Raji (cell line): ENCODE measurements around the gene KCNS1.

Source experiments
- POLR2A ChIP-seq: IDR thresholded peaks from 2 replicates; pipeline ENCODE4 v1.6.1; 2011; ENCODE audit warnings: low read depth, low read length, control low read depth; ENCODE audit not compliant: insufficient read depth

The KCNS1 gene, protein sequence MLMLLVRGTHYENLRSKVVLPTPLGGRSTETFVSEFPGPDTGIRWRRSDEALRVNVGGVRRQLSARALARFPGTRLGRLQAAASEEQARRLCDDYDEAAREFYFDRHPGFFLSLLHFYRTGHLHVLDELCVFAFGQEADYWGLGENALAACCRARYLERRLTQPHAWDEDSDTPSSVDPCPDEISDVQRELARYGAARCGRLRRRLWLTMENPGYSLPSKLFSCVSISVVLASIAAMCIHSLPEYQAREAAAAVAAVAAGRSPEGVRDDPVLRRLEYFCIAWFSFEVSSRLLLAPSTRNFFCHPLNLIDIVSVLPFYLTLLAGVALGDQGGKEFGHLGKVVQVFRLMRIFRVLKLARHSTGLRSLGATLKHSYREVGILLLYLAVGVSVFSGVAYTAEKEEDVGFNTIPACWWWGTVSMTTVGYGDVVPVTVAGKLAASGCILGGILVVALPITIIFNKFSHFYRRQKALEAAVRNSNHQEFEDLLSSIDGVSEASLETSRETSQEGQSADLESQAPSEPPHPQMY

DNA sequence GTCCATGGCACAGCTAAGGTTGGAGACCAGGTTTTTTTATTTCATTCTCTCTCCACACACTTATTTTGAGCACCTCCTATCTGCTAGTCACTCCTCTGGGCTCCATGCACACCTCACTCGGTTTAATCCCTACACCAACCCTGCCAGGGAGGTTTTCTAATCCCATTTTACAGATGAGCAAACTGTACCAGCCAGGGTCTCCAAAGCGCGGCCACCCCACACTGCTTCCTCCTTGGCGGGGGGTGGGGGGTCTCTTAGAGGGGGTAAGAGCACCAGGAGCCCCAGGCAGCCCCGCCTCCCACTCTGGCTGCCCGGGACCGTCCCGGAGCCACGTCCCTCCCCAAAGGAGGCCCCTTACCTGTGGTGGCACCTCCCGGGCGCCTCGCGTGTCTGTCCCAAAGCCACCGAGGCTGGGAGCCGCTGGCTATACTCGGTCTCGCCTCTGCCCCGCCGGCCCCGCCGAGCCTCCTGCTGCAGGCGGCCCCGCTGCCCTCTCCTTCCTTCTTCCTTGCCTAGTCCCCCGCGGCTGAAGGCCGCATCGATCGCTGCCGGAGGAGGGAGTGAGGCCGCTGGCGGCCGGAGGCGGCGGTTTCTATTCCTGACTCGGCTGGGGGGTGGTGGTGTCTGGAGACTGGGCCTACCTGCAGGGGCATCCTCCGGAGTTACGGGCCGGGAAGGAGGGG lies at the start of gene KCNS1:
Gene KCNS1, minus strand, starts transcription at position 565 of the 683 bp plus-strand sequence. CDS start 1,891 bp downstream, outside the sequence.
- no peak for TF ChIP-seq POLR2A

DNA sequence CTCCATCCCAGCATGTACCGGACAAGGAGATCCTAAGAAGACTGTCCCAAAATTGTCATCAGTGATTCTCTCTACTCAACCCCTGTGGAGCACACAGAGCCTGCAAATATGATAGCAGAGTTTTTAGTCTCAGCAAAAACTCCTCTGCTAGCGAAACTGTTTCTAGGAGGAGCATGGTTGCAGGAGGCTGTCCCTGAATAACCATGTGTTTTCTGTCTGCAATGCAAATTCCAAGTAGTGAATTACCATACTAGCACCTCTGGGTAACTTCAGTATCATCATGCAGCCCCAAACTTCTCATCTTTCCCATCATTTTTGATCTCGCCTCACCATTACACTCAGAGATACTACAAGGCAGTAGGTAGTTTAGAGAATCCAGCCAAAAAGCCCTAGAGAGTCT lies 48.1 kb upstream of the KCNS1 start:
- TF ChIP-seq POLR2A, result no peak

DNA sequence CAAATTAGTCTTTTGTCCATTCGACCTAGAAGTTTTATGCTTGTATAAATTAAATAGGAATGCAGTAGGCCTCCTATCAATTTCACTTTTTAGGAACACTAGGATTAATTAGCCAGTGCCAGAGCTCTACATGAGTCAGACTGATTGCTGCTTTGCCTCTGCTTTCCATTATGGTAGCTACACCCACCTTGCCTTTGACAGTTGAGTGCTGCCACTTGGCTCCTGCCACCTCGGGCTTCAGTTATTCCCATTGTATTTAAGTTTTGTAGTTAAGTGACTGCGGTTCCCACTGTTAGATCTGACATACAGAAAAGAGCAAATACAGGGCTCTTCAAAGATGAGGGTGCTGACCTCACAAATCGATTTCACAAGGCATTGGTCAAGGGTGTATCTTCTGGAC lies 39.9 kb upstream of the KCNS1 start:
- no peak for TF ChIP-seq POLR2A

DNA sequence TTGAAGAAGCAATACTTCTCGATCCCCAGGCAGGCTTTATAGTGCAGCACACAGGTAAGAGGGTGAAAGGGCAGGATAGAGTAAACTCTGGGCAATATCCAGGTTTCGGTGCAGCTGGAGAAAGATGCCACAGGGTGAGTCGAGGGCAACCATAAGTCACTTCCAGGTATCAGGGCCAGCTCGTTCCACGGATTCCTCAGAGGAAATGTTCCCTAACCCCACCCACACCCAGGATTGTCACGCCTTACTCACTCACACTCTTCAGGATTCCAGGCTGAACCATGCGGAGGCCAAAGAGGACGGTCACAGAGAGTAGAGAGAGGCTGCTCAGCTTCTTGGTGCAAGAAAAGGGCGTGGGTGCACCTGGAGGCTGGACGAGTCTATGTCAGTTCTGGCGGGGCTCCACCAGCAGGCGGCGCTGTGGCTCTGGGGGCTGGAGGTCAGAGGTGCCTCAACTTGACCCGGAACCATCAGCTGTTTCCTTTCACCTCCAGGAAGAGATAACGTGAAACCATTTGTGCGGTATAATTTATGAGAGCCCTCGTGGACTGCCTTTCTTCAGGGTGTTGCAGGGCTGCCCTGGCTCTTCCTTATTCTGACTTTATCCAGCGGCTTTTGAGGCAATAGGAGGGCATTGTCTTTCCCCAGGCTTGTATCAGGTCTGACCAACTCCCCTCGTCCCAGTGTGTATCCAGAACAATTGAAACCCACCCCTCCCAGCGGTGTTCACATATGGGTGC lies 37.8 kb upstream of the KCNS1 start:
- no peak for TF ChIP-seq POLR2A

DNA sequence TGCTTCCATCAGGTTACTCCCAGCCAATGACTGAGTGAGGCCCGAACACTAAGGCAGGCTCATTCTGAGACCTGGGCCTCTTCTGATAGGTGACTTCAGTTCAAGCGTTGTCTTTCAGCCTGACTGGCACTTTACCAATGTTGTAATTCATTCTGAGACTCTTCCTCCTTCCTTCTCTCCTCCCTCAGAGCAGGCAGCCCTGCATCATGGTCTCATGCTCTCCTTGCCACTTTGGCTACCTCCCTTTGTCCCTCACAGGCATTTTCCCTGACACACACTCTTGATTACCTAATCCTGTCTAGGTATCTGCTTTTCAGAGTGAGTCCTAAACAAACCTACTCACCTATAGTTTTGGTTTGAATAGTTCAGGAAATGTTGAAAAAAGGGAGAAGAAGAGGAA lies 36.0 kb upstream of the KCNS1 start:
- TF ChIP-seq POLR2A, result no peak

DNA sequence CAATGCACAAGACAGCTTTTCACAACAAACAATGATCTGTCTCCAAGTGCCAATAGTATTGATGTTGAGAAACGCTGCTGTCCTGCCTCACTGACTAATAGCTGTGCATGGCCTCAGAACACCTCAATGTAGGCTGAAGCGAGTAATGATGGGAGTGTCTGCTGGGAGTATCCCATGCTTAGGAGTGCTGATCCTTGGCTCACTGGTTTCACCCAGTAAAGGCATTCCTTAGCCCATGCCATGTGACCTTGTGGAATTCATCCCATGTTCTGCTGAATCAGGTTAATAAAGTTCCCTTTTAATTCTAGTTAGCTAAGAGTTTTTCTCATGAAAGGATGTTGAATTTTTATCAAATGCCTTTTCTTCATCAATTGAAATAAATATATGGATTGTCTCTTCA lies 27.2 kb upstream of the KCNS1 start:
- no peak for TF ChIP-seq POLR2A

DNA sequence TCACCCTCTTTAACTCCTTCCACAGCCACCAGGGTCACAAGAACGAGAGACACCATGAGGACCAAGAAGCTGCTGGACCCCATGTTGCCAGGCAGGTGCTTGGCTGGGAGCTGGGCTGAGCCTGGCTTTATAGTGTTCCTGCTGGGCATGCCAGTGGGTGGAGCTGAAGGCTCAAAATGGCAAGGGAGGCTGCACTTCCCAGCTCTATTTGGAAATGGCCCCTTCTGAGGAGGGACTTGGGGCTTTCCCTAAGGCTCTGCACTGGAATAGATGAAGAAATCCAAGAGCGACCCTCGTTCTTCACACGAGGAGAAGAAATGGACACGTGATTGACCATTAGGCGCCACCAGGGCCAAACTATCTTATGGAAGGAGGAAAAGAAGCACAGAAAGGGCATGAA lies 23.4 kb upstream of the KCNS1 start, which contains the start of gene WFDC12:
Gene WFDC12, minus strand, starts transcription at position 101 of the 400 bp plus-strand sequence. Its CDS starts 18 bp downstream, at position 83.
- no peak for TF ChIP-seq POLR2A

DNA sequence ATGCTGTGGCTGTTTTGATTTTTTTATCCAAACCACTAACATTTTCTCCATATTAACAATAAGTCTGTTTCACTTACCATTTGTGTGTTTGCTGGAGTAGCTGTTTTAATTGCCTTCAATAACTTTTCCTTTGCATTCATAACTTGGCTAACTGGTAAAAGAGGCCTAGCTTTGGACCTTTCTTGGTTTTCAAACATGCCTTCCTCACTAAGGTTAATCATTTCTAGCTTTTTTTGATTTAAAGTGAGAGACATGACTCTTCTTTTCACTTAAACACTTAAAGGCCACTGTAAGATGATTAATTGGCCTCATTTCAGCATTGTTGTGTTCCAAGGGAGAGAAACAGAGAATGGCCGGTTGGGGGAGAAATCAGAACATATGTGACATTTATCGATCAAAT lies 20.5 kb upstream of the KCNS1 start:
- TF ChIP-seq POLR2A, result no peak

DNA sequence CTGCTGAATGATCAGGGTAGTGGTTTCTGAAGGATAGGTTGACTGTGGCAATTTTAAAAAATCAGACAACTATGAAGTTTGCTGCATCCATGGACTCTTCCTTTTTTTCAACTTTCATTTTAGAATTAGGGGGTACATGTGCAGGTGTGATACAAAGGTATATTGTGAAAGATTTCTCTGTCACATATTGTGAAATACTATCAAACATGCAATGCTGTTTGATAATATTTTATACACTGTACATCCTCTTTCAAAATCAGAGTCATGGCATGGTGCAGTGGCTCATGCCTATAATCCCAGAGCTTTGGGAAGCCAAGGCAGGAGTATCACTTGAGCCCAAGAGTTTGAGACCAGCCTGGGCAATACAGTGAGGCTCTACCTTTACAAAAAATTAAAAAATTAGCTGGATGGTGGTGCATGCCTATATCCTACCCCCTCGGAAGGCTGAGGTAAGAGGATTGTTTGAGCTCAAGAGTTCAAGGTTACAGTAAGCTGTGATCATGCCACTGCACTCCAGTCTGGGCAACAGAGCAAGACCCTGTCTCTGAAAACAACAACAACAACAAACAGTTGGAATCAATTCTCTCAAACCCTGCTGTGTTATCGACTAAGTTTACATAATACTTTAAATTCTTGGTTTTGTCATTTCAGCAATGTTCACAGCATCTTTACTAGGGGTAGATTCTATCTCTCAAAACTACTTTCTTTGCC lies 18.8 kb upstream of the KCNS1 start:
- TF ChIP-seq POLR2A, result no peak

DNA sequence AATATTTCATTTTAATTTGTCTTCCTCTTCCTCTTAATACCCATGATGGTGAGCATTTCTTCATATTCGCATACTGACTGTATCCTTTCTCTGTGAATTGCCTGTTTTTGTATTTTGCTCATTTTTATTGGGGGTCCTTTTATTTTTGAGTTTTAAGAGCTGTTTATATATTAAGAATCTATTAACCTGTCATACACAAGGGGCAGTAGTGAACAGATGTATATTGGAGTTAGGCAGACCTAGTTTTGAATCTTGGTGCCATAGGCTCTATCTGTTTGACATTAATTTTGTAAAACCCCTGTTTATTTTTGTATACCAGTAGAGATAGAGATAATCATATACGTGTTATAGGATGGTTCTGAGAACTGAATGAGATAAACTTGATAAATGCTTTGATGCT lies 17.1 kb upstream of the KCNS1 start:
- no peak for TF ChIP-seq POLR2A

DNA sequence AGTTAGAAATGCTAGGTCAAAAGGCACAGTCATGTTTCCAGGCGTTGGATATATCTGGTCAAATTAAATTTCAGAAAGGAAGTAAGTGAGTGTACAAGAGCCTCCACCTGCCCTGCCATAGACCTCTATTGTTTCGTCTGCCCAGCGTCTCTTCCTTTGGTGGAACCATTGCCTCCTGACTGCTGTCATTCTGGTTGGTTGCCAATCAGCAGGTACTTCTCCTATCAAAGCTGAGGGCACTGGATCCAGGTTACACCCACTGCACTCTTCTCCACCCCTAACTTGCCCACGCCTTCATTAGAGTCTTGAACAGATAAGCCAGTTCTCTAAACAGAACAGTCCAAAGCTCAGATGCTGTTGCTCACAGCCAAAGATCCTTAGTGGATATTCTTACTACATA lies 16.7 kb upstream of the KCNS1 start:
- TF ChIP-seq POLR2A, result no peak

DNA sequence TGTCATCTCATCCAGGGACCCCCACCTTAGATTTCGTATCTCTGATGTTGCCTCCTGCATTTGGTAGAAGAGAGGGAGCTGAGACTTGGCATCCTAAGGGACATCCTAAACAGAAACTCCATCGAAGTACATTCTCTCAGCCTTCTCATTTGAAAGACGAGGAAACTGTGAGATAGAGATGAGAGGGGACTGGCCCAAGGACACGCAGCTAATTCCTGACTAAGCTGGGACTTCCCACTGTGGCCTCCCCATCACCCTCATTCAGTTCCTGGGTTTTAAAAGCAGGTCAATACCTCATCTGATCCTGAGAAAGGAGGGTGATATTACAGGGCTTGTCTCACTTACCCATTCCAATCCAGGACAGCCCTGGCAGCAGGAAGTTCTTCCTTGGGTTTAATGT lies 14.9 kb upstream of the KCNS1 start:
- no peak for TF ChIP-seq POLR2A

DNA sequence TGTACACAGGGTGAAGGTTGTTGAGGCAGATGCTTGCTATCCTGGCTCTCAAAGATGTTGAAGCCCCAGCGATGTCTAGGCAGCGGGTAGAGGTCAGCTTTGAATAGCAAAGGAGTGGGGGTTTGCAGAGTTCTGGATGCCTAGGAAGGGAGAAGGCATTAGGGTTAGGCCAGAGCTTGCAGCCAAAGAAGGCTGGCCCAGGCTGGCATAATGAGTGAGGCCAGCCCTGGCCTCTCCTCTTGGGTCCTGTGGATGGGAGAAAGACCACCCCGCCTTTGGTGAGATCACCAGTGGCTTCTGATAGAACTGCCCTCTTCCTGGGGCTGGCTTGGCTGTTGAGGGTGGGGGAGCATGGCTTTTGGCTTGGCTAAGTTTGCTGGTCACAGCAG lies 14.5 kb upstream of the KCNS1 start:
- TF ChIP-seq POLR2A, result no peak

DNA sequence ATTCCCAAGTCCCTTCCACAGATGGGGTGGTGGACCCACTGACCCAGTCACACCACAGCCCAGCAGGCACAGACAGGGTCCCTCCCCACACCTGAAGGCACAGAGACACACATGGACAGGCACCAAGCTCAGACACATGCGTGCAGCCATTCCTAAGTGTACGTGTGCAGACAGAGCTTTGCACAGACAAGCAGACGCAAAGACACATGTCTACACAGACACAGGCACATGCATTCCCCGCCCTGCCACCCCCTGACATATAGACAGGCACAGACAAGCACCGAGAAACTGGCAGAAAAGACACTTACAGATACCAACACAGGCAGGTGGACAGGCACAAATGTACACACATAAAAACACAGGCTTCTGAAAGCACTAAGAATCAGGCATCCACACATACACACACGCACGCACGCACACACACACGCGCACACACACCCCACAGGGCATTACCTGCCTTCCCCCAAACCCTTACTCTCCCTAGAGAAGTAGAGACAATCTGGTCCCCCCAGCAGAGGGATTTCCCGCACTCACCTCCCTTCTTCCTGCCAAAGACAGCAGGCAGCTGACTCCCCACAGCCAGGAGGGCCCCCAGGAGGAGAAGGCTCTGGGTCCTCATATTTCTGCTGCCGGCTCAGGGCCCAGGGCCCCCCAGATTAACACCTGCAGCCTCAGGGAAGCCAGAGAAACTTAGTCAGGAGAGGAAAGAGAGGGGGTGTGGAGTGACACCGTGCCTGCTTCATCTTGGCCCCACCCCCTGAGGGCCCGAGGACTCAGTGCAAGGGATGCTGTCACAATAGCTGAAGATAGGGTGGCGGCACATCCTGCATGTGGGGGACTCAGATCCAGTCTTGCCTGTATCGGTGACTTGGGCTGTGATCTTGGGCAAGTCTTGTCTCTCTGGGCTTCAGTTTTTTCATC lies 13.8 kb upstream of the KCNS1 start, which contains the start of gene WFDC5:
Gene WFDC5, minus strand, starts transcription at position 710 of the 921 bp plus-strand sequence. Its CDS starts 91 bp downstream, at position 619.
- no peak for TF ChIP-seq POLR2A

DNA sequence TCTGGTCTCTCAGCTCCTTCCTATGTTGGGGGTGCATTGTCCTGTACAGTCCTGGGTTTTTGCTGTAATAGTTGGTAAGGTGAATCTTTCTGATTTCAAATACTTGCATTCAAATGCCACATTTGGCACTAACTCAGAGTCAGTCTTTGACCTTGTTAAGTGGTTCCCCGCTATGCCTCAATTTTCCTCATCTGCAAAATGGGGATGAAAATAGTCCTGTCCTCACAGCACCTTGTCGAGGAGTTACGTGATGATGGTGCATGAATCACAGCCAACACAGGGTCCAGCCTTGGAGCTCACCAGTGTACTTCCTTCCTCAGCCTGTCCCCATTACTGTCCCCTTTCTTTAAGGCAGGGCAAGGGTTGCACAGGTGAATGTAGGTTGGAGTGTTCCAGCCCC lies 12.9 kb upstream of the KCNS1 start:
- no peak for TF ChIP-seq POLR2A
